SK-MEL-5 (cell line): ENCODE results near the gene KRT25. TPM values are rescaled to one million over a fixed set of nuclear protein-coding genes. Genes with fewer than 3 reads are reported as not detected.

Experiments used
- DNase-seq: peaks from one replicate; pipeline ENCODE4 v3.0.0-alpha.2; 2016; ENCODE audit warnings: low read depth, low spot score
- in situ Hi-C: cut with HindIII; loops from 2 replicates; pipeline ENCODE4 v1.10.0; 2016; ENCODE audit warnings: low sequenced_read_pairs, high pct_unique_total_duplicates, low pct_unique_long_range_greater_than_20kb
- polyA plus RNA-seq, 2 experiments: library from polyadenylated mRNA; depleted of rRNA; stranded (reverse); fragments of >200 nt; gene quantifications; 2 replicates each; pipeline ENCODE4 v1.2.3, GENCODE V29; 2015
- total RNA-seq: library from RNA; depleted of rRNA; stranded (reverse); fragments of >200 nt; shearing (Covaris generic); gene quantifications from 2 replicates; pipeline ENCODE4 v1.2.3, GENCODE V29; 2014; rRNA removed

Gene KRT25
- total RNA-seq, result 0.05 and 0.27 TPM in 2 replicates
- 0.09 TPM in 1 of 2 replicates, not detected in the other for polyA plus RNA-seq (2015; cell fraction: cytosol; rRNA removed)
- not detected in 2 replicates for polyA plus RNA-seq (2015; cell fraction: nucleus; rRNA removed)

- in situ Hi-C loops, result no loop called here
- DNase-seq, result no peak
Measured at GRCh38 chr17:40755231-40755630, at the start of gene KRT25. Gene KRT25 (minus strand): TSS chr17:40755331. CDS start chr17:40755271, 60 bp downstream.

GRCh38 chr17:40803617-40804082 is 48.5 kb upstream of the KRT25 start:
- peak; percentile 74 for DNase-seq
- in situ Hi-C loops, result no loop called here

- in situ Hi-C loops, result no loop called here
- DNase-seq, result no peak
Measured at GRCh38 chr17:40801157-40801556, 46.0 kb upstream of the KRT25 start.

GRCh38 chr17:40800381-40800780 is 45.2 kb upstream of the KRT25 start:
- in situ Hi-C loops, result no loop called here
- DNase-seq, result no peak

- DNase-seq, result no peak
- in situ Hi-C loops, result no loop called here
Measured at GRCh38 chr17:40799859-40800258, 44.7 kb upstream of the KRT25 start, which contains the start of gene KRT28. Gene KRT28 (minus strand): TSS chr17:40799959. CDS start chr17:40799893, 66 bp downstream.

GRCh38 chr17:40796846-40797245 is 41.7 kb upstream of the KRT25 start:
- in situ Hi-C loops, result no loop called here
- no peak for DNase-seq

- in situ Hi-C loops, result no loop called here
Measured at GRCh38 chr17:40795019-40795667, 40.0 kb upstream of the KRT25 start.

GRCh38 chr17:40794466-40794865 is 39.3 kb upstream of the KRT25 start:
- DNase-seq, result no peak
- in situ Hi-C loops, result no loop called here

More at GRCh38 chr17:40795019-40795667, 40.0 kb upstream of the KRT25 start:
- no peak for DNase-seq

GRCh38 chr17:40793832-40794231 is 38.7 kb upstream of the KRT25 start:
- DNase-seq, result no peak
- in situ Hi-C loops, result no loop called here

GRCh38 chr17:40791787-40792436 is 36.8 kb upstream of the KRT25 start:
- in situ Hi-C loops, result no loop called here
- peak; percentile 76 for DNase-seq

GRCh38 chr17:40791111-40791510 is 36.0 kb upstream of the KRT25 start:
- in situ Hi-C loops, result no loop called here
- DNase-seq, result no peak

GRCh38 chr17:40782450-40782849 is 27.3 kb upstream of the KRT25 start, which contains the start of gene KRT27:
Gene KRT27 (minus strand): TSS chr17:40782550. CDS start chr17:40782493, 57 bp downstream.
- in situ Hi-C loops, result no loop called here
- no peak for DNase-seq

- in situ Hi-C loops, result no loop called here
- DNase-seq, result no peak
Measured at GRCh38 chr17:40779181-40779909, 24.2 kb upstream of the KRT25 start.

GRCh38 chr17:40778461-40778860 is 23.3 kb upstream of the KRT25 start:
- DNase-seq, result peak; percentile 96
- in situ Hi-C loops, result no loop called here

GRCh38 chr17:40777971-40778370 is 22.8 kb upstream of the KRT25 start:
- DNase-seq, result peak; percentile 97
- in situ Hi-C loops, result no loop called here

- in situ Hi-C loops, result no loop called here
- peak; percentile 52 for DNase-seq
Measured at GRCh38 chr17:40777459-40777858, 22.3 kb upstream of the KRT25 start.

- in situ Hi-C loops, result no loop called here
- DNase-seq, result no peak
Measured at GRCh38 chr17:40775945-40776344, 20.8 kb upstream of the KRT25 start.

GRCh38 chr17:40772101-40772500 is 17.0 kb upstream of the KRT25 start, which contains the start of gene KRT26:
Gene KRT26 (minus strand): TSS chr17:40772201. CDS start chr17:40772113, 88 bp downstream.
- in situ Hi-C loops, result no loop called here
- no peak for DNase-seq
